Right lobe of liver (tissue), 6 donors: ENCODE data around the gene FOXD4L6. TPM values are rescaled to one million over a fixed set of nuclear protein-coding genes. Genes with fewer than 3 reads are reported as not detected.
A peak's percentile ranks its signal among the peaks of the same experiment; 100 is the strongest.
"Not testable (repeated sequence)": the region's sequence is repeated elsewhere in the genome, so short reads cannot be mapped to it uniquely, and the experiment has no call there.

Experiments
- ATAC-seq, 4 donors: fragments of 200-7000 bp; cut with Tn5 transposase; one replicate each; pipeline ENCODE4 v1.9.1; 2020; ENCODE audit warnings: mild to moderate bottlenecking in 4 of 4, moderate library complexity in 4 of 4
- DNase-seq, 3 donors: peaks; one replicate each; pipeline ENCODE4 v3.0.0-alpha.2; 2020
- H3K27ac ChIP-seq, 3 donors: fragments of 200-600 bp; one replicate each; pipeline ENCODE4 v1.8.0; 2022
- H3K27me3 ChIP-seq, 2 donors: fragments of 200-600 bp; one replicate each; pipeline ENCODE4 v1.8.0; 2022
- H3K36me3 ChIP-seq, 4 donors: fragments of 200-600 bp; sonication (generic) in 1 of 4; one replicate each; pipeline versions ENCODE4 v1.5.1 to v1.8.0; 2017 to 2022; ENCODE audit warnings: control low read depth in 1 of 4
- H3K4me1 ChIP-seq, 4 donors: fragments of 200-600 bp; sonication (generic) in 1 of 4; one replicate each; pipeline versions ENCODE4 v1.5.1 to v1.8.0; 2017 to 2022; ENCODE audit warnings: control low read depth in 1 of 4
- H3K4me3 ChIP-seq, 3 donors: fragments of 200-600 bp; one replicate each; pipeline ENCODE4 v1.8.0; 2022
- H3K9me3 ChIP-seq, 4 donors: fragments of 200-600 bp; sonication (generic) in 1 of 4; one replicate each; pipeline versions ENCODE4 v1.5.1 to v1.8.0; 2017 to 2022; ENCODE audit warnings: control low read depth in 1 of 4
- WGBS: methylation state at CpG from one replicate; pipeline ENCODE4 v1.1.6; 2018; ENCODE audit warnings: low coverage, low lambda C conversion rate; ENCODE audit not compliant: insufficient coverage; ENCODE audit errors: missing lambda C conversion rate; 5-methylcytosine and 5-hydroxymethylcytosine counted together
- intact Hi-C, 2 donors: fragments of 100-400 bp; cut with DNase I; formaldehyde crosslinking; loops; one replicate each; pipeline versions ENCODE4 v1.11.2 to v1.14.1; 2022
- total RNA-seq, 6 experiments: library from RNA; depleted of rRNA in 2 of 6; stranded (reverse); fragments of >200 nt in 2 of 6; fragmentation: NEBNext Ultra II Directional in 3 of 6; extraction: Animal tissue kit (Norgen Biotek cat#: 25700) in 3 of 6; gene quantifications; one replicate each; pipeline versions ENCODE4 v1.1.0 to v1.2.4, GENCODE V29; 2016 to 2023
- donor health status: DM: no; HTN: yes; CAD: no.
- donor health status: DM: no; HTN: no; CAD: no.
- donor health status: DM: no; HTN: no; CAD: no.
- donor health status: DM: no; HTN: yes; CAD: no.
- donor health status: DM: no; HTN: yes; CAD: no.

Gene FOXD4L6
- total RNA-seq, 6 experiments from 2014 or later: not detected

DNA sequence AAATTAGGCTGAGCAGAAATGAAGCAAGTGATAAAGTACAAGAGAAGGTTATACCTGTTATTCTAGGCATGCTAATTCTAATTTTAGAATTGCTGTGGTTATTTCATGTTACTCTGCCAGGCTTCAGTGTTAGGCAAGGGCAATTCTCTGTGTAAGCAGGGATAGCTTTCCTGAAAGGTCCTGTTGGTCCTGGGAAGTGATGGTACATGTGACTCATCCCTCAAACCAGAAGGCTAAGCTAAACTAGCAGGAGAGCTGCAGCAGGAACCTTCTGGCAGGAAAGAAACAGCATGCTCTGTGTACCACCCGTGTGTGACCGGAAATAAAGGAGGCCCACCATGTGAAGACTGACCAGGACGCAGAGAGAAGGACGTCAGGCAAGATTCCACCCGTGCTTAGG is 8.8 kb downstream of the FOXD4L6 start:
- H3K36me3 ChIP-seq, H3K9me3 ChIP-seq, H3K4me3 ChIP-seq, DNase-seq, H3K27ac ChIP-seq, H3K4me1 ChIP-seq, H3K27me3 ChIP-seq, intact Hi-C loops: not testable (repeated sequence)
- WGBS: no CpG with 5 or more reads among the region's 5 CpGs
- ATAC-seq: peak in 1 of 4 donors; percentile 19

DNA sequence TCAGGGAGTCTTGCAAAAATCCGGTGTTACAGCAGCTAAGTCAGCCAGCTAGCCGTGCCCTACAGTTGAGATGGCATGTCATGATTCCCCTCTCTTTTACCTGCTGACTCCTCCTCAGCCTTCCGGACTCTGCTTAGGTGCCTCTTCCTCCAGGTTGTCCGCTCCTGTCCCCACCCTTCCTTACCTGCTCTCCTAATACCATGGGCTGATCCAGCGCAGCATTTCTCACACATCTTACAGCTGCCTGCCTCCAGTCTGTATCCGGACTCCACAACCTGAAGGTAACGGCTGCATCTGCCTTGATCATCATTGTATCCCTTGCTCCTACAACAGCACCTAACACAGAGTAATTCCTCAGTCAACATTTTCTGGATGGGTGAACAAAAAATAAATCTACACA is 9.2 kb downstream of the FOXD4L6 start:
- ATAC-seq: peak; percentile 14 to 49 (median 42)
- not testable (repeated sequence) for H3K4me3 ChIP-seq
- WGBS: 28% methylated on average over 7 of the region's 7 CpGs

DNA sequence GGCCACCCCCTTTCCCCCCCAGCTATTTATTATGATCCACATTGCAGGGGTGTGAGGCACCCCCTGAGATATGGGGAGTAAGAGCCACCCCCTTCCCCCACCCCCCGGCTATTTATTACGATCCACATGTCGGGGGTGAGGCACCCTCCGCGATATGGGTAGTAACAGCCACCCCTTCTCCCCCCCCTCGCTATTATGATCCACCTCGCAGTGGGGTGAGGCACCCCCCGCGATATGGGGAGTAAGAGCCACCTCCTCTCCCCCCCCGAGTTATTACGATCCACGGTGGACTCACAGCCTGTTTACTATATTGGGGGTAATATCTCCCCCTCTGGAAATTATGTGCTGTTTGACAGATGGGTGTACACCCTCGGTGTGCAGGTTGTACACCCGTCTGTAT is 15.1 kb downstream of the FOXD4L6 start:
- H3K9me3 ChIP-seq, H3K27ac ChIP-seq, H3K36me3 ChIP-seq, intact Hi-C loops, ATAC-seq, H3K27me3 ChIP-seq, H3K4me3 ChIP-seq, H3K4me1 ChIP-seq, DNase-seq: not testable (repeated sequence)
- WGBS: no CpG with 5 or more reads among the region's 14 CpGs

More for the DNA sequence above, 9.2 kb downstream of the FOXD4L6 start:
- H3K36me3 ChIP-seq, H3K4me1 ChIP-seq, H3K27me3 ChIP-seq, DNase-seq, H3K27ac ChIP-seq, intact Hi-C loops, H3K9me3 ChIP-seq: not testable (repeated sequence)

DNA sequence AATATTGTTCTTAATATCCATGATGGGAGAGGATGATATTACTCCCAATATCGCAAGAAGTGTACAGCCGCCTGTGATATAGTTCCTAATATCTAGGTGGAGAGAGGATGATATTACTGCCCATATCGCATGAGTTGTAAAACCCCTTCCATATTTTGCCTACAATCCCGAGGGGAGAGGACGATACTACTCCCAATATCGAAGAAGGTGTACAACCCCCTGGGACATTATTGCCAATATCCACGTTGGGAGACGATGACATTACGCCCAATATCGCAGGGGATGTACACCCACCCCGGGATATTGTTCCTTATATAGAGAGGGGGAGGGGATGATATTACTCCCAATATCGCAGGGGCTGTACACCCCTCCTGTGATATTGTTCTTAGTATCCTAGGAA is 17.1 kb downstream of the FOXD4L6 start:
- intact Hi-C loops, ATAC-seq, DNase-seq, H3K27me3 ChIP-seq, H3K4me1 ChIP-seq, H3K36me3 ChIP-seq, H3K27ac ChIP-seq, H3K4me3 ChIP-seq, H3K9me3 ChIP-seq: not testable (repeated sequence)
- WGBS: 68% methylated on average over 12 of the region's 12 CpGs

DNA sequence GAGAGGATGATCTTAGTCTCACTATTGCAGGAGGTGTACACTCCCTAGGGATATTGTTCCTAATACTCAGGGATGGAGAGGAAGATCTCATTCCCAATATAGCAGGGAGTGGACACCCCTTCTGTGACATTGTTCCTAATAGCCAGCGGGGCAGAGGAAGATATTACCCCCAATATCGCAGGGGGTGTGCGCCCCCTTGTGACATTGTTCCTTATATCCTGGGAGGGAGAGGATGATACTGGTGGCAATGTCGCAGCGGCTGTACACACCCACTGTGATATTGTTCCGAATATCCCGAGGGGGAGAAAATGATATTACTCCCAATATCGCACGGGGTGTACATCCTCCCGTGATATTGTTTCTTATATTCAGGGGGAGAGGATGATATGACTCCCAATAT is 17.6 kb downstream of the FOXD4L6 start:
- DNase-seq, H3K27me3 ChIP-seq, H3K4me3 ChIP-seq, intact Hi-C loops, H3K27ac ChIP-seq, H3K9me3 ChIP-seq, H3K36me3 ChIP-seq, ATAC-seq, H3K4me1 ChIP-seq: not testable (repeated sequence)
- WGBS: 39% methylated on average over 7 of the region's 10 CpGs

DNA sequence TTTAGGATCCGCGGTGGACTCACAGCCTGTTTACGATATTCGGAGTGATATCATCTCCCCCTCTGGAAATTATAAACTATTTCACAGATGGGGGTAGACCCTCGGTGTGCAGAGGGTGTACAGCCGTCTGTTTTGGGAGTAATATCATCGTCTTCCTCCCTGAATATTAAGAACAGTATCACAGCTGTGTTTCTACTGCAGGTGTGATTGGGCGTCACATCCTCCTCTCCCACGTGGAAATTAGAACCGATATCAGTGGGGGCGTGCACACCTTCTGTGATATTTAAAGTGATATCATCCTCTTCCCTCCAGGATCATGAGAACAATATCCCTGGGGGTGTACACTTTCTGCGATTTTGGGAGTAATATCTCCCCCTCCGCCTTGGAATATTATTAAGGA is 19.2 kb downstream of the FOXD4L6 start:
- H3K27me3 ChIP-seq, H3K27ac ChIP-seq, ATAC-seq, DNase-seq, H3K4me3 ChIP-seq, intact Hi-C loops, H3K4me1 ChIP-seq, H3K9me3 ChIP-seq, H3K36me3 ChIP-seq: not testable (repeated sequence)
- 37% methylated on average over 6 of the region's 13 CpGs for WGBS

DNA sequence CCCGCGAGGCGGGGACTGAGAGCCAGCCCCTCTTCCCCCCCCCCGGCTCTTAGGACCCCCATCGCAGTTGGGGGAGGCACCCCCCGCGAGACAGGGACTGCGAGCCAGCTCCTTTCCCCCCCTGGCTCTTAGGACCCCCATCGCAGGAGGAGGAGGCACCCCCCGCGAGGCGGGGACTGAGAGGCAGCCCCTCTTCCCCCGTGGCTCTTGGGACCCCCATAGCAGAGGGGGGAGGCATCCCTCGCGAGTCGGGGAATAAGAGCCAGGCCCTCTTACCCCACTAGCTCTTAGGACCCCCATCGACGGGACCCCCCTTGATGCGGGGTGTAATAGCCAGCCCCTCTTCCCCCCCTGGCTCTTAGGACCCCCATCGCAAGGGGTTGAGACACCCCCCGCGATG is 19.7 kb downstream of the FOXD4L6 start:
- ATAC-seq, DNase-seq: not testable (repeated sequence)
- 0% methylated on average over 4 of the region's 22 CpGs for WGBS

DNA sequence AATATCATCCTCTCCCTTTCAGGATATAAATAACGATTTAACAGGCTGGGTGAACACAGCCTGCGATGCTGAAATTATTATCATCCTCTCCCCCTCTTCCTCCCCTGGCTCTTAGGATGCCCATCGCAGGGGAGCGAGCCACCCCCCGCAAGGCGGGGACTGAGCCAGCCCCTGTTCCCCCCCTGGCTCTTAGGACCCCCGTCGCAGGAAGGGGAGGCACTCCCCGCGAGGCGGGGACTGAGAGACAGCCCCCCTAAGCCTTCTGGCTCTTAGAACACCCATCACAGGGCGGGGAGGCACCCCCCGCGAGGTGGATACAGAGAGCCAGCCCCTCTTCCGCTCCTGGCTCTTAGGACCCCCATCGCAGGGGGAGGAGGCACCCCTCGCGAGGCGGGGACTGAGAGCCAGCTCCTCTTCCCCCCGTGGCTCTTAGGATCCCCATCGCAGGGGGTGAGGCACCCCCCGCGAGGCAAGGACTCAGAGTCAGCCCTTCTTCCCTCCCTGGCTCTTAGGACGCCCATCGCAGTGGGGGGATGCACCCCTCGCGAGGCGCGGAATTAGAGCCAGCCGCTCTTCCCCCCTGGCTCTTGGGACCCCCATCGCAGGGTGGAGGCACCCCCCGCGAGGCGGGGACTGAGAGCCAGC is 21.9 kb downstream of the FOXD4L6 start:
- intact Hi-C loops, H3K27me3 ChIP-seq, H3K36me3 ChIP-seq, H3K4me3 ChIP-seq, H3K4me1 ChIP-seq, H3K27ac ChIP-seq, H3K9me3 ChIP-seq, DNase-seq: not testable (repeated sequence)
- peak in 1 of 4 donors; percentile 27 for ATAC-seq
- 20% methylated on average over 5 of the region's 34 CpGs for WGBS

More for the DNA sequence above, 19.7 kb downstream of the FOXD4L6 start:
- H3K4me3 ChIP-seq, H3K27ac ChIP-seq, H3K9me3 ChIP-seq, H3K4me1 ChIP-seq, intact Hi-C loops, H3K36me3 ChIP-seq, H3K27me3 ChIP-seq: not testable (repeated sequence)

DNA sequence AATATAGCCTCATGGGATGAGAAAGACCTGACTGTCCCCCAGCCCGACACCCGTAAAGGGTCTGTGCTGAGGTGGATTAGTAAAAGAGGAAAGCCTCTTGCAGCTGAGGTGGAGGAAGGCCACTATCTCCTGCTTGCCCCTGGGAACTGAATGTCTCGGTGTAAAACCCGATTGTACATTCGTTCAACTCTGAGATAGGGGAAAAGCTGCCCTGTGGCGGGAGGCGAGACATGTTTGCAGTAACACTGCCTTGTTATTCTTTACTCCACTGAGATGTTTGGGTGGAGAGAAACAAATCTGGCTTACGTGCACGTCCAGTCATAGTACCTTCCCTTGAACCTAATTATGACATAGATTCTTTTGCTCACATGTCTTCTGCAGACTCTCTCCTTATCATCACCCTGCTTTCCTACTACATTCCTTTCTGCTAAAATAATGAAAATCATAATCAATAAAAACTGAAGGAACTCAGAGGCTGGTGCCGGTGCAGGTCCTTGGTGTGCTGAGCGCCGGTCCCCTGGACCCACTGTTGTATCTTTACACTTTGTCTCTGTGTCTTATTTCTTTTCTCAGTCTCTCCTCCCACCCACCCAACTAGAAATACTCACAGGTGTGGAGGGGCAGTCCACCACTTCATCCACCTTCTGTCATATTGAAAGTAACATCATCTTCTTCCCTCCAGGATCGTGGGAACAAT is 22.8 kb downstream of the FOXD4L6 start:
- H3K9me3 ChIP-seq, DNase-seq, H3K27ac ChIP-seq, H3K4me3 ChIP-seq, H3K36me3 ChIP-seq, ATAC-seq, H3K4me1 ChIP-seq, intact Hi-C loops, H3K27me3 ChIP-seq: not testable (repeated sequence)
- WGBS: 38% methylated on average over 7 of the region's 13 CpGs

DNA sequence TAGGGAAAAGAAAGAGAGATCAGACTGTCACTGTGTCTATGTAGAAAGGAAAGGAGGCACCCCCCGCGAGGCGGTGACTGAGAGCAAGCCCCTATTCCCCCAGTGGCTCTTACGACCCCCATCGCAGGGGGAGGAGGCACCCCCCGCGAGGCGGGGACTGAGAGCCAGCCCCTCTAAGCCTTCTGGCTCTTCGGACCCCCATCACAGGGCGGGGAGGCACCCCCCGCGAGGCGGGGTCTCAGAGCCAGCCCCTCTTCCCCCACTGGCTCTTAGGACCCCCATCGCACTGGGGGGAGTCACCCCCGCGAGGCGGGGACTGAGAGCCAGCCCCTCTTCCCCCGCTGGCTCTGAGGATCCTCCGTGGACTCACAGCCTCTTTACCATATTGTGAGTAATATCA is 23.9 kb downstream of the FOXD4L6 start:
- WGBS: 9% methylated on average over 10 of the region's 19 CpGs
- intact Hi-C loops, H3K36me3 ChIP-seq, H3K4me1 ChIP-seq, DNase-seq, H3K4me3 ChIP-seq, H3K27me3 ChIP-seq, H3K27ac ChIP-seq, H3K9me3 ChIP-seq: not testable (repeated sequence)
- peak in 1 of 4 donors; percentile 41 for ATAC-seq

DNA sequence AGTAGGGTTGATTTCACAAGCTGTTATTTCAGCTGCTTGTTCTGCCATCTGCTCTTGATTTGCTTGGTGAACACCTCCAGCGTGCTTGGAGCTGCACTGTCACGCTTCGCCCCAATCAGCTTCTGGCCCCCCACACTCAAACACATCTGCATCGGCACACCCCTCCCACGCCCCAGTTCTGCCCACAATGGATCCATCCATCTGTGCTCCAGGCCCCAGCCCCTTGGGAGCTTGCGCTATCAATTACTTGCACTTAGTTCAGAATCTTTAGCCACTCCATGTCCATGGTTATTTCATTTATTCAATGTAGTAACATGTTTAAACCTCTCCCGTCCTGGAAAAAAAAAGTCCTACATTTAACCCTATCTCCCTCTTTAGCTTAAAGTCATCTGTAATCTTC is 28.0 kb downstream of the FOXD4L6 start:
- intact Hi-C loops, H3K9me3 ChIP-seq, H3K36me3 ChIP-seq, ATAC-seq, H3K27ac ChIP-seq, H3K4me1 ChIP-seq, DNase-seq, H3K4me3 ChIP-seq, H3K27me3 ChIP-seq: not testable (repeated sequence)
- WGBS: 71% methylated on average over 7 of the region's 7 CpGs

DNA sequence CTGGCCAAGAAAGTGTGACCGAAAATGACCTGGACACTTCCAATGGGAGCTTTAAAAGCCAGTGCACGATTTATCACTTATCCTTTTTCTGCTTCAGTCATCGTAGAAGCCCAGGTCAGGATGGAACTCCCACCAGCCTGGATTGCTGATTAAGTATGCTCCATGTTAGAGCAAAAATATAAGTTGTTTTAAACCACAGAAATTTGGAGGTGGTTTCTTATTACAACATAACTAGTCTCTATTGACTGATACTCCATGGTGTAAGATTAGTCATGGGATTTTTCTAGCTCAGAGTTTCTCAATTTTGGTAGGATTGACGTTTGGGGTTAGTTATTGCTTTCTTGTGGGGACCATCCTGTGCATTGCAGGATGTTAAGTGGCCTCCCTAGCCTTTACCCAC is 29.7 kb downstream of the FOXD4L6 start:
- H3K4me1 ChIP-seq, intact Hi-C loops, H3K27me3 ChIP-seq, ATAC-seq, DNase-seq, H3K36me3 ChIP-seq, H3K4me3 ChIP-seq, H3K27ac ChIP-seq, H3K9me3 ChIP-seq: not testable (repeated sequence)
- 48% methylated on average over 4 of the region's 4 CpGs for WGBS
